Measurements from ENCODE around the gene SNU13. TPM values are rescaled to one million over a fixed set of nuclear protein-coding genes. Genes with fewer than 3 reads are reported as not detected.

The SNU13 gene
- total RNA-seq, 1 experiment from 2014 or later, result 283 TPM

DNA sequence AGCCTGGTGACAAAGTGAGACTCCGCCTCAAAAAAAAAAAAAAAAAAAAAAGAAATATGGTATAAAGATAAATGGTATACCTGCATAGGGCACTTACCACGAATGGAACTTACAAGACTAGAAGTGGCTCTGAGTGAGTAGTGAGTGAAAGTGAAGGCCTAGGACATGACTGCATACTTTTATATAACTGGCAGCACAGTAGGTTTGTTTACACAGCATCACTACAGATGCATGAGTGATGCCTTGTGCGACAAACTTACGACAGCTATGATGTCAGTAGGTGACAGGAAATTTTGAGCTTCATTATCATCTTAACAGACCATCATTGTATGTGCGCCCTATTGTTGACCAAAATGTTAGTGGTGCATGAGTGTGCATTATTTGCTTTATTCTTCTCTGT is 49.9 kb downstream of the SNU13 start:
- H3K4me3 ChIP-seq (replicated peaks in 1 of 2; ENCODE audit: low read depth in 1 of 2, low read length in 2 of 2), result no peak overlapping the region
- no TSS peak for BruUV-seq (replicated peaks)
- no peak for TF ChIP-seq FOSL1 (IDR thresholded peaks at IDR 0.05; ENCODE audit: low read depth)
- no peak for TF ChIP-seq SRF (IDR thresholded peaks at IDR 0.05; ENCODE audit: low read depth)
- no peak for TF ChIP-seq ELF1 (IDR thresholded peaks at IDR 0.05; ENCODE audit: borderline replicate concordance, low read depth)
- no peak for TF ChIP-seq RAD21 (IDR thresholded peaks at IDR 0.05; ENCODE audit: low read depth)
- TF ChIP-seq EGR1 (IDR thresholded peaks at IDR 0.05; ENCODE audit: low read depth), result no peak
- no peak for TF ChIP-seq POLR2A (IDR thresholded peaks at IDR 0.05; ENCODE audit: borderline replicate concordance, extremely low read depth, insufficient read depth, insufficient read length)
- no peak overlapping the region for H3K9ac ChIP-seq (ENCODE audit: low read length)
- H3K36me3 ChIP-seq (ENCODE audit: control insufficient read depth in 1 of 2, insufficient read depth in 2 of 2, low read length in 2 of 2), result peaks cover 71 to 78% of the 10 kb centered on the region in 2 experiments
- no peaks in the 10 kb centered on the region for H3K4me1 ChIP-seq (ENCODE audit: control insufficient read depth in 1 of 2, insufficient read depth in 2 of 2, low read length in 2 of 2)
- peaks cover 97% of the 10 kb centered on the region for H3K79me2 ChIP-seq (ENCODE audit: insufficient read depth, low read length)
- H3K9me2 ChIP-seq (ENCODE audit: insufficient read depth), result no peaks in the 10 kb centered on the region
- POLR2A ChIA-PET, result no interaction called here
- ATAC-seq (no peak), DNase-seq (ENCODE audit: low read depth, low spot score) (no peak)
- no peaks in the 10 kb centered on the region for H3K9me3 ChIP-seq (ENCODE audit: control insufficient read depth in 1 of 2, insufficient read depth in 1 of 2, low read depth in 1 of 2, low read length in 2 of 2)
- no peak overlapping the region for H3K4me2 ChIP-seq (ENCODE audit: low read length)
- RAD21 ChIA-PET (ENCODE audit: low non-redundant PET in 1 of 2, low total read pairs in 2 of 2, uncharacterized antibody in 2 of 2, unreplicated experiment in 2 of 2), result no interaction called here
- CTCF ChIA-PET, result no interaction called here
- H3K27ac ChIP-seq (ENCODE audit: low read depth, low read length), result no peak overlapping the region
- intact Hi-C loops (cut with micrococcal nuclease), result no loop called here
- H4K20me1 ChIP-seq (ENCODE audit: insufficient read depth), result peaks cover 10% of the 10 kb centered on the region; the same call in 1 of the 2 replicates
- no peak overlapping the region for H2AFZ ChIP-seq (ENCODE audit: low read depth, low read length, poor library complexity, severe bottlenecking)
- no peaks in the 10 kb centered on the region for H3K27me3 ChIP-seq (ENCODE audit: insufficient read depth, low read length)

DNA sequence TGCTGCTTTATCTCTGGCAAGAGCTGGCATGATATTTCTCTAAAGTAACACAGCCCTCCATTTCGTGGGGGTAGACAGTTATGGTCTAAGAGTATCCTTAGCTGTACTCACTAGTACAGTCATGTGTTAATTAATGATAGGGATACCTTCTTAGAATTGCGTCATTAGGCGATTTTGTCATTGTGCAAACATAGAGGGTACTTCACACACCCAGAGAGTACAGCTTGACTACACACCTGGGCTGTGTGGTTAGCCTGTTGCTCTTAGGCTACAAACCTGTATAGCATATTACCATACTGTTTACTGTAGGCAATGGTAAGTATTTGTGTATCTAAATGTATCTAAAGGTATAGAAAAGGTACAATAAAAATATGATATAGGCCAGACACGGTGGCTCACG is 50.5 kb downstream of the SNU13 start:
- H3K36me3 ChIP-seq (ENCODE audit: control insufficient read depth in 1 of 2, insufficient read depth in 2 of 2, low read length in 2 of 2), result peaks cover 73 to 76% of the 10 kb centered on the region in 2 experiments

More for the DNA sequence above, 50.5 kb downstream of the SNU13 start:
- Histone ChIP-seq H3K27me3 (ENCODE audit: insufficient read depth, low read length) (no peaks in the 10 kb centered on the region), H2AFZ (ENCODE audit: low read depth, low read length, poor library complexity, severe bottlenecking) (no peak overlapping the region), H3K9me3 (ENCODE audit: control insufficient read depth in 1 of 2, insufficient read depth in 1 of 2, low read depth in 1 of 2, low read length in 2 of 2) (no peaks in the 10 kb centered on the region), H3K9me2 (ENCODE audit: insufficient read depth) (no peaks in the 10 kb centered on the region), H3K4me3 (replicated peaks in 1 of 2; ENCODE audit: low read depth in 1 of 2, low read length in 2 of 2) (no peak overlapping the region), H3K4me2 (ENCODE audit: low read length) (no peak overlapping the region), H4K20me1 (ENCODE audit: insufficient read depth) (peaks cover 10% of the 10 kb centered on the region; the same call in 1 of the 2 replicates), H3K27ac (ENCODE audit: low read depth, low read length) (no peak overlapping the region), H3K9ac (ENCODE audit: low read length) (no peak overlapping the region), H3K4me1 (ENCODE audit: control insufficient read depth in 1 of 2, insufficient read depth in 2 of 2, low read length in 2 of 2) (no peaks in the 10 kb centered on the region), H3K79me2 (ENCODE audit: insufficient read depth, low read length) (peaks cover 99% of the 10 kb centered on the region)
- TF ChIP-seq CEBPB (IDR thresholded peaks at IDR 0.05; ENCODE audit: low read depth), result no peak
- no peak for TF ChIP-seq SRF (IDR thresholded peaks at IDR 0.05; ENCODE audit: low read depth)
- no peak for TF ChIP-seq EGR1 (IDR thresholded peaks at IDR 0.05; ENCODE audit: low read depth)
- TF ChIP-seq POLR2AphosphoS5 (IDR thresholded peaks at IDR 0.05; ENCODE audit: low read depth, low read length), result no peak
- no peak for TF ChIP-seq RAD21 (IDR thresholded peaks at IDR 0.05; ENCODE audit: low read depth)
- no peak for TF ChIP-seq EZH2 (IDR thresholded peaks at IDR 0.05)
- TF ChIP-seq, protein P1, sequence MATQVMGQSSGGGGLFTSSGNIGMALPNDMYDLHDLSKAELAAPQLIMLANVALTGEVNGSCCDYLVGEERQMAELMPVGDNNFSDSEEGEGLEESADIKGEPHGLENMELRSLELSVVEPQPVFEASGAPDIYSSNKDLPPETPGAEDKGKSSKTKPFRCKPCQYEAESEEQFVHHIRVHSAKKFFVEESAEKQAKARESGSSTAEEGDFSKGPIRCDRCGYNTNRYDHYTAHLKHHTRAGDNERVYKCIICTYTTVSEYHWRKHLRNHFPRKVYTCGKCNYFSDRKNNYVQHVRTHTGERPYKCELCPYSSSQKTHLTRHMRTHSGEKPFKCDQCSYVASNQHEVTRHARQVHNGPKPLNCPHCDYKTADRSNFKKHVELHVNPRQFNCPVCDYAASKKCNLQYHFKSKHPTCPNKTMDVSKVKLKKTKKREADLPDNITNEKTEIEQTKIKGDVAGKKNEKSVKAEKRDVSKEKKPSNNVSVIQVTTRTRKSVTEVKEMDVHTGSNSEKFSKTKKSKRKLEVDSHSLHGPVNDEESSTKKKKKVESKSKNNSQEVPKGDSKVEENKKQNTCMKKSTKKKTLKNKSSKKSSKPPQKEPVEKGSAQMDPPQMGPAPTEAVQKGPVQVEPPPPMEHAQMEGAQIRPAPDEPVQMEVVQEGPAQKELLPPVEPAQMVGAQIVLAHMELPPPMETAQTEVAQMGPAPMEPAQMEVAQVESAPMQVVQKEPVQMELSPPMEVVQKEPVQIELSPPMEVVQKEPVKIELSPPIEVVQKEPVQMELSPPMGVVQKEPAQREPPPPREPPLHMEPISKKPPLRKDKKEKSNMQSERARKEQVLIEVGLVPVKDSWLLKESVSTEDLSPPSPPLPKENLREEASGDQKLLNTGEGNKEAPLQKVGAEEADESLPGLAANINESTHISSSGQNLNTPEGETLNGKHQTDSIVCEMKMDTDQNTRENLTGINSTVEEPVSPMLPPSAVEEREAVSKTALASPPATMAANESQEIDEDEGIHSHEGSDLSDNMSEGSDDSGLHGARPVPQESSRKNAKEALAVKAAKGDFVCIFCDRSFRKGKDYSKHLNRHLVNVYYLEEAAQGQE (IDR thresholded peaks at IDR 0.05; ENCODE audit: low read depth), result no peak
- TF ChIP-seq JUND (IDR thresholded peaks at IDR 0.05), result no peak
- no peak for TF ChIP-seq ZNF274 (IDR thresholded peaks at IDR 0.05; ENCODE audit: low read depth, low read length)
- TF ChIP-seq YY1 (IDR thresholded peaks at IDR 0.05; ENCODE audit: extremely low read depth, insufficient replicate concordance, low read depth, low read length), result no peak
- TF ChIP-seq ZFX (IDR thresholded peaks at IDR 0.05), result no peak
- no peak for TF ChIP-seq ELF1 (IDR thresholded peaks at IDR 0.05; ENCODE audit: borderline replicate concordance, low read depth)
- TF ChIP-seq EZH2phosphoT487 (IDR thresholded peaks at IDR 0.05; ENCODE audit: borderline replicate concordance), result no peak
- no peak for TF ChIP-seq FOSL1 (IDR thresholded peaks at IDR 0.05; ENCODE audit: low read depth)
- TF ChIP-seq, protein P2, sequence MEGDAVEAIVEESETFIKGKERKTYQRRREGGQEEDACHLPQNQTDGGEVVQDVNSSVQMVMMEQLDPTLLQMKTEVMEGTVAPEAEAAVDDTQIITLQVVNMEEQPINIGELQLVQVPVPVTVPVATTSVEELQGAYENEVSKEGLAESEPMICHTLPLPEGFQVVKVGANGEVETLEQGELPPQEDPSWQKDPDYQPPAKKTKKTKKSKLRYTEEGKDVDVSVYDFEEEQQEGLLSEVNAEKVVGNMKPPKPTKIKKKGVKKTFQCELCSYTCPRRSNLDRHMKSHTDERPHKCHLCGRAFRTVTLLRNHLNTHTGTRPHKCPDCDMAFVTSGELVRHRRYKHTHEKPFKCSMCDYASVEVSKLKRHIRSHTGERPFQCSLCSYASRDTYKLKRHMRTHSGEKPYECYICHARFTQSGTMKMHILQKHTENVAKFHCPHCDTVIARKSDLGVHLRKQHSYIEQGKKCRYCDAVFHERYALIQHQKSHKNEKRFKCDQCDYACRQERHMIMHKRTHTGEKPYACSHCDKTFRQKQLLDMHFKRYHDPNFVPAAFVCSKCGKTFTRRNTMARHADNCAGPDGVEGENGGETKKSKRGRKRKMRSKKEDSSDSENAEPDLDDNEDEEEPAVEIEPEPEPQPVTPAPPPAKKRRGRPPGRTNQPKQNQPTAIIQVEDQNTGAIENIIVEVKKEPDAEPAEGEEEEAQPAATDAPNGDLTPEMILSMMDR (IDR thresholded peaks at IDR 0.05 in 2 of 3, conservative IDR thresholded peaks at IDR 0.05 in 1 of 3; ENCODE audit: borderline replicate concordance in 1 of 3, insufficient read depth in 1 of 3, low read depth in 2 of 3, low read length in 2 of 3), result no peak
- ChIA-PET CTCF (no interaction called here), POLR2A (no interaction called here), RAD21 (ENCODE audit: low non-redundant PET in 1 of 2, low total read pairs in 2 of 2, uncharacterized antibody in 2 of 2, unreplicated experiment in 2 of 2) (no interaction called here)
- ATAC-seq (no peak), DNase-seq (ENCODE audit: low read depth, low spot score) (no peak)
- intact Hi-C loops (cut with micrococcal nuclease), result no loop called here
- BruUV-seq (replicated peaks), result no TSS peak
